Bronchial epithelial cell (primary cell): ENCODE measurements around the gene TMC1. TPM values are rescaled to one million over a fixed set of nuclear protein-coding genes. Genes with fewer than 3 reads are reported as not detected.

Experiments
- DNase-seq: peaks from one replicate; pipeline ENCODE4 v3.0.0-alpha.2; 2010; ENCODE audit warnings: low read depth
- FAIRE-seq: peaks from 2 replicates; lab custom pipeline; 2011; peaks lifted over from hg19 to GRCh38; lab: Jason Lieb, UNC
- H3K27me3 ChIP-seq: 2 replicates; pipeline ENCODE4 v1.5.1; 2011; ENCODE audit warnings: low read length; ENCODE audit not compliant: control insufficient read depth, insufficient read depth
- H3K36me3 ChIP-seq: 2 replicates; pipeline ENCODE4 v1.5.1; 2011; ENCODE audit warnings: low read length; ENCODE audit not compliant: control insufficient read depth, insufficient read depth
- H3K4me3 ChIP-seq: 2 replicates; pipeline ENCODE4 v1.5.1; 2011; ENCODE audit warnings: mild to moderate bottlenecking, low read depth, low read length, control low read depth
- CTCF ChIP-seq: IDR thresholded peaks from 2 replicates; pipeline ENCODE4 v1.5.1; 2011; ENCODE audit warnings: mild to moderate bottlenecking, moderate library complexity, low read length, control low read depth, inconsistent platforms; ENCODE audit not compliant: insufficient read depth, severe bottlenecking
- total RNA-seq: library from RNA; depleted of rRNA; stranded (reverse); fragments of >200 nt; gene quantifications from 2 replicates; pipeline ENCODE4 v1.2.1, GENCODE V29; 2014

TMC1 gene
- total RNA-seq, 1 donor from 2014 or later: not detected

DNA sequence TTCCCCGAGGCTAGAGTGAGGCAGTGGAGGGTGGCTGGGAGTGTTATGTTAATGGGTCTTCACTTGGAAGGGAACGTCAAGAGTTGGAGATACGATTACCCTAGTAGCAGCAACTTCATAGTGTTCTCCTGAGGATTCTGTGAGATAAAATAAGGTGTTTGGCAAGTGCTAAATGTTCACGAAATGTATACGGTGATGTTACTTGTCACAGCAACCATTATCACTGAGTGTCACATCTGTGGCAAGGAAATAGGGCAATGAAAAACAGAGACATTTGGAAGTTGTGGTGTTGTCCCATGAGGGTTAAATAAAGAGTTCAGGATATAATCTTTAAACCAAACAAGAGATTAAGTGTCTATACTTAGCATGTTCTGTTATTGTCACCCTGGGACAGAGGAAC, 248.1 kb downstream of the TMC1 start:
- peak; percentile 64 for FAIRE-seq

DNA sequence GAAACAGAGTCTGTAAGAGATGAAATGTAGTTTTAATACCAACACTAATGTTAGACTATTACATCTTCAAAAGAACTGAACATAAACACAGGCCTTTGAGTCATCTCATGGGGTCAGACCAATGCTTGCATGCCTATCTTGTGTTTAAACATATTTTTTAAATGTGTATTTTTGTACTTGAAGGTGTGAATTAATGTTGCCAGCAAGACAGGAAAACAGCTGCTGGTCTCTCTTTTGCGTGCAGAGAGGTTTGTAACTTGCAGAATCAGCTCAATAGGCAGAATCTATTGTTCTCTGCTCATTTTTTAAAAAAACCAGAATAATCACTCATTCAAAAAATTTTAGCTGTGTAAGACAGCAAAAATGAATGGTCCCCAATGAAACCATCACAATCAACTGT, 251.3 kb downstream of the TMC1 start:
- DNase-seq (no peak), FAIRE-seq (no peak)
- H3K4me3 ChIP-seq: no peak overlapping the region
- no peaks in the 10 kb centered on the region for H3K27me3 ChIP-seq
- no peaks in the 10 kb centered on the region for H3K36me3 ChIP-seq
- TF ChIP-seq CTCF: no peak

More for the DNA sequence above, 248.1 kb downstream of the TMC1 start:
- no peak for TF ChIP-seq CTCF
- Histone ChIP-seq H3K36me3 (no peaks in the 10 kb centered on the region), H3K27me3 (no peaks in the 10 kb centered on the region), H3K4me3 (no peak overlapping the region)
- no peak for DNase-seq

DNA sequence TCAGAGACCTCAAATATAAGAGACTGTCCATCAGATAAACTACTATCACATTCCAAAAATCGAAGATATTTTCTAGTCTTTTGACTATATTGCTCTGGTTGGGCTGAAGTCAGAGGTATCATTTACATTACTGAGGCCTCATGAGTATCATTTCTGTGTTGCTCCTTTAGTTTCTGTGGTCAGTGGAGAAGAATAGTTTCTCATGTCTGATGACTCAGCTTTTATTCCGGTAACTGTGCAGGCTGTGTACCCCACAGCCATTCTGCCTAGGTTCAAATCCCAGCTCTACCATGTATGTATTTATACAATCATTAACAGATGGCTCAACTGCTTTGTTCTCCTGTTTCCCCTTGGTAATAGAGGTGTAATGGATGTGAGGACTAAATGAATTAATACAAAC, 252.2 kb downstream of the TMC1 start:
- no peak for FAIRE-seq
- DNase-seq: no peak
- Histone ChIP-seq H3K36me3 (no peaks in the 10 kb centered on the region), H3K27me3 (no peaks in the 10 kb centered on the region), H3K4me3 (no peak overlapping the region)
- no peak for TF ChIP-seq CTCF

DNA sequence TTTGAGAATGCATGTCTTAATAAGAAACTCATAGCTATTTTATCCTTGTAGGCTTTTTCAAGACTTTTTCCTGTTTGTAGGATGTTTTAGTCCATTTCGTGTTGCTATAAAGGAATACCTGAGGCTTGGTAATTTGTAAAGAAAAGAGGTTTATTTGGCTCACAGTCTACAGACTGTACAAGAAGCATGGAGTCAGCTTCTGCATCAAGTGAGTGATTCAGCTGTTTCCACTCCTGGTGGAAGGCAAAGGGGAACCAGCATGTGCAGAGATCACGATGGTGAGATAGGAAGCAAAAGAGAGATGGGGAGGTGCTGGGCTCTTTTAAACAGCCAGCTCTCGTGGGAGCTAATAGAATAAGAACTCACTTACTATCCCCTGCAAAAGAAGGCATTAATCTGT, 254.2 kb downstream of the TMC1 start:
- Histone ChIP-seq H3K4me3 (no peak overlapping the region), H3K36me3 (no peaks in the 10 kb centered on the region), H3K27me3 (no peaks in the 10 kb centered on the region)
- no peak for FAIRE-seq
- no peak for TF ChIP-seq CTCF
- DNase-seq: no peak

DNA sequence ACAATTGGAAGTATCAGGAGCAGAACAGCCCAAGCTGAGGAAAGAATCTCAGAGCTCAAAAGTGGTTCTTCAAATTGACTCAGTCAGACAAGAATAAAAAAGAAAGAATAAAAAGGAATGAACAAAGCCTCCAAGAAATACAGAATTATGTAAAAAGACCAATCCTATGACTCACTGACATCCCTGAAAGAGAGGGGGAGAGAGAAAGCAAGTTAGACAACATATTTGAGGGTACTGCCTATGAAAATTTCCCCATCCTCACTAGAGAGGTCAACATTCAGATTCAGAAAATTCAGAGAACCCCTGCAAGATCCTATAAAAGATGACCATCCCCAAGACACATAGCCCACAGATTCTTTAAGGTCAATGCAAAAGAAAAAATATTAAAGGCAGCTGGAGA, 258.2 kb downstream of the TMC1 start:
- TF ChIP-seq CTCF: no peak
- DNase-seq (peak; percentile 38), FAIRE-seq (no peak)
- Histone ChIP-seq H3K27me3 (no peaks in the 10 kb centered on the region), H3K4me3 (no peak overlapping the region), H3K36me3 (no peaks in the 10 kb centered on the region)

DNA sequence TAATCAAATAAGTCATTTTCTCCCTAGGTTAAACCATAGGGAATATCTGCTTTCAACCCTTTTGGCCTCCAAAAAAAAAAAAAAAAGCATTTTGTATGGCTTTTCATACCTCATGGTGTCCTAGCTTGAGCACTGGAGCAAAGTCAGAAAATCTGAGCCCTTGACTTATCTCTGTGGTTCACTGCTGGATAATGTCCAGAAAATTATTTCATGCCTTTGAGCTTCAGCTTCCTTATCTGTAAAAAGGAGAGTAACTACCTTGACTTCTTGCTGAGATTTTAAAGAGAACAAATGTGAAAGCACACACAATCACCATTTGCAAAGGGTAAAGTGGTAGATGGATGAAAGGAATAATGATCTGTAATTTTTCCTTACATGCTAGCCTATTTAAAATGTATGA, 265.5 kb downstream of the TMC1 start:
- no peak for FAIRE-seq
- Histone ChIP-seq H3K36me3 (no peaks in the 10 kb centered on the region), H3K4me3 (no peak overlapping the region), H3K27me3 (no peaks in the 10 kb centered on the region)
- TF ChIP-seq CTCF: no peak
- no peak for DNase-seq
